Neural crest cell (in vitro differentiated cells): ENCODE measurements around the gene MEF2A. TPM values are rescaled to one million over a fixed set of nuclear protein-coding genes. Genes with fewer than 3 reads are reported as not detected.

Source experiments
- DNase-seq: peaks from one replicate; pipeline ENCODE4 v3.0.0; 2021; ENCODE audit warnings: low read depth, mixed read lengths, low spot score
- H3K27ac Mint-ChIP-seq: one replicate; pipeline ENCODE4 v1.8.0; 2021; ENCODE audit warnings: mild to moderate bottlenecking, mixed read lengths; ENCODE audit not compliant: unreplicated experiment
- H3K27me3 Mint-ChIP-seq: 2 replicates; pipeline ENCODE4 v1.8.0; 2021; ENCODE audit warnings: low read depth, mild to moderate bottlenecking, mixed read lengths
- H3K36me3 Mint-ChIP-seq: 2 replicates; pipeline ENCODE4 v1.8.0; 2021; ENCODE audit warnings: low read depth, mild to moderate bottlenecking, mixed read lengths
- H3K4me1 Mint-ChIP-seq: 2 replicates; pipeline ENCODE4 v1.8.0; 2021; ENCODE audit warnings: mixed read lengths
- H3K4me3 Mint-ChIP-seq: one replicate; pipeline ENCODE4 v1.8.0; 2021; ENCODE audit warnings: mild to moderate bottlenecking, mixed read lengths
- H3K9me3 Mint-ChIP-seq: 2 replicates; pipeline ENCODE4 v1.8.0; 2021; ENCODE audit warnings: mixed read lengths
- CTCF ChIP-seq: fragments of 200-600 bp; sonication (generic); conservative IDR thresholded peaks from 2 replicates; pipeline ENCODE4 v1.5.0; 2021; ENCODE audit warnings: antibody characterized with exemption, mild to moderate bottlenecking
- total RNA-seq: library from RNA; stranded (reverse); gene quantifications from 2 replicates; pipeline ENCODE4 v1.2.1, GENCODE V29; 2021

MEF2A gene
- total RNA-seq, 1 donor from 2014 or later, result 21.5 TPM

- Mint-ChIP-seq H3K27ac (no peak overlapping the region), H3K9me3 (peaks cover 3% of the 10 kb centered on the region), H3K4me1 (peaks cover 29% of the 10 kb centered on the region), H3K27me3 (no peaks in the 10 kb centered on the region), H3K36me3 (peaks cover 19% of the 10 kb centered on the region), H3K4me3 (no peak overlapping the region)
- no peak for TF ChIP-seq CTCF
- no peak for DNase-seq
These were observed 40.2 kb downstream of the MEF2A start for GRCh38 chr15:99605990-99606389.

- H3K9me3 Mint-ChIP-seq, result peaks cover under 1% of the 10 kb centered on the region
These were observed 40.9 kb downstream of the MEF2A start for GRCh38 chr15:99606646-99607045.

GRCh38 chr15:99613481-99613880, 47.7 kb downstream of the MEF2A start:
- H3K36me3 Mint-ChIP-seq, result peaks cover 5% of the 10 kb centered on the region
- H3K4me3 Mint-ChIP-seq, result no peak overlapping the region
- H3K4me1 Mint-ChIP-seq, result peaks cover 5% of the 10 kb centered on the region
- no peak for DNase-seq
- no peak overlapping the region for H3K27ac Mint-ChIP-seq
- no peaks in the 10 kb centered on the region for H3K9me3 Mint-ChIP-seq
- no peak for TF ChIP-seq CTCF
- no peaks in the 10 kb centered on the region for H3K27me3 Mint-ChIP-seq

More at GRCh38 chr15:99606646-99607045, 40.9 kb downstream of the MEF2A start:
- no peak for DNase-seq
- peaks cover 27% of the 10 kb centered on the region for H3K4me1 Mint-ChIP-seq
- peaks cover 15% of the 10 kb centered on the region for H3K36me3 Mint-ChIP-seq
- no peak for TF ChIP-seq CTCF
- H3K27ac Mint-ChIP-seq, result no peak overlapping the region
- no peak overlapping the region for H3K4me3 Mint-ChIP-seq
- H3K27me3 Mint-ChIP-seq, result no peaks in the 10 kb centered on the region

- H3K4me1 Mint-ChIP-seq, result peaks cover 5% of the 10 kb centered on the region
- TF ChIP-seq CTCF, result no peak
- no peaks in the 10 kb centered on the region for H3K9me3 Mint-ChIP-seq
- H3K27me3 Mint-ChIP-seq, result no peaks in the 10 kb centered on the region
- DNase-seq, result no peak
- peaks cover 5% of the 10 kb centered on the region for H3K36me3 Mint-ChIP-seq
- H3K4me3 Mint-ChIP-seq, result no peak overlapping the region
- no peak overlapping the region for H3K27ac Mint-ChIP-seq
These were observed 48.3 kb downstream of the MEF2A start for GRCh38 chr15:99613887-99614647.

GRCh38 chr15:99614749-99615288, 49.0 kb downstream of the MEF2A start:
- Mint-ChIP-seq H3K27me3 (no peaks in the 10 kb centered on the region), H3K4me1 (peaks cover 5% of the 10 kb centered on the region), H3K4me3 (no peak overlapping the region), H3K9me3 (no peaks in the 10 kb centered on the region), H3K27ac (no peak overlapping the region), H3K36me3 (peaks cover 5% of the 10 kb centered on the region)
- no peak for DNase-seq
- no peak for TF ChIP-seq CTCF
